IMR-90 (cell line): ENCODE results near the gene RIMBP2. TPM values are rescaled to one million over a fixed set of nuclear protein-coding genes. Genes with fewer than 3 reads are reported as not detected.

Experiments used
- ATAC-seq: fragments of 200-7000 bp; cut with Tn5 transposase; 2 replicates; pipeline ENCODE4 v1.9.1; 2020; ENCODE audit warnings: low read depth, mild to moderate bottlenecking, moderate library complexity
- BruUV-seq: library from RNA; stranded (reverse); fragments of 400-500 nt; replicated peaks from 2 replicates; lab custom pipeline; 2021; lab: Mats Ljungman, UMichigan
- CTCF ChIA-PET: fragments of 300-600 bp; formaldehyde crosslinking; extraction: SDS; loops from one replicate; lab custom pipeline; 2021; ENCODE audit warnings: antibody characterized with exemption; lab: Yijun Ruan, JAX
- POLR2A ChIA-PET: fragments of 300-600 bp; sonication (Branson Sonifier 250); formaldehyde crosslinking; loops from one replicate; lab custom pipeline; 2022; ENCODE audit warnings: antibody characterized with exemption; ENCODE audit not compliant: unreplicated experiment; lab: Charles Lee
- DNase-seq: peaks from one replicate; pipeline ENCODE4 v3.0.0; 2013
- H2AFZ ChIP-seq: replicated peaks from 2 replicates; pipeline ENCODE3; 2013; ENCODE audit warnings: low read length, mild to moderate bottlenecking; ENCODE audit not compliant: poor library complexity
- H2AK5ac ChIP-seq: 2 replicates; pipeline ENCODE4 v1.6.1; 2013; ENCODE audit warnings: low read depth, low read length, inconsistent platforms
- H2AK9ac ChIP-seq: replicated peaks from 2 replicates; pipeline ENCODE3; 2013; ENCODE audit warnings: mild to moderate bottlenecking, low read depth, low read length, moderate library complexity; ENCODE audit not compliant: poor library complexity
- H2BK120ac ChIP-seq: 2 replicates; pipeline ENCODE4 v1.6.1; 2013; ENCODE audit warnings: low read depth, low read length, inconsistent platforms
- H2BK15ac ChIP-seq: 3 replicates; pipeline ENCODE4 v1.6.1; 2013; ENCODE audit warnings: low read depth, low read length, inconsistent platforms
- H2BK20ac ChIP-seq: 2 replicates; pipeline ENCODE4 v1.6.1; 2013; ENCODE audit warnings: low read depth, mild to moderate bottlenecking, inconsistent platforms, low read length, moderate library complexity
- H2BK5ac ChIP-seq: 2 replicates; pipeline ENCODE4 v1.6.1; 2013; ENCODE audit warnings: mild to moderate bottlenecking, low read depth, low read length, inconsistent platforms; ENCODE audit not compliant: poor library complexity, severe bottlenecking
- H3K14ac ChIP-seq: replicated peaks from 2 replicates; pipeline ENCODE4 v1.6.1; 2013; ENCODE audit warnings: low read depth, low read length, inconsistent platforms
- H3K18ac ChIP-seq: 2 replicates; pipeline ENCODE4 v1.6.1; 2013; ENCODE audit warnings: low read depth, low read length, control low read depth
- H3K23ac ChIP-seq: 2 replicates; pipeline ENCODE4 v1.6.1; 2013; ENCODE audit warnings: low read depth, low read length, inconsistent platforms
- H3K27ac ChIP-seq: 2 replicates; pipeline ENCODE4 v1.5.1; 2013; ENCODE audit warnings: mild to moderate bottlenecking, control low read depth, low read length; ENCODE audit not compliant: insufficient read depth
- H3K27me3 ChIP-seq: 2 replicates; pipeline ENCODE4 v1.6.1; 2013; ENCODE audit warnings: low read length; ENCODE audit not compliant: control insufficient read depth, insufficient read depth
- H3K36me3 ChIP-seq: 2 replicates; pipeline ENCODE4 v1.6.1; 2013; ENCODE audit warnings: low read length, mixed read lengths; ENCODE audit not compliant: control insufficient read depth, insufficient read depth
- H3K4ac ChIP-seq: 2 replicates; pipeline ENCODE4 v1.6.1; 2013; ENCODE audit warnings: low read depth, low read length, inconsistent platforms
- H3K4me1 ChIP-seq: 2 replicates; pipeline ENCODE4 v1.6.1; 2013; ENCODE audit warnings: low read length, mixed read lengths; ENCODE audit not compliant: control insufficient read depth, insufficient read depth
- H3K4me2 ChIP-seq: 2 replicates; pipeline ENCODE4 v1.6.1; 2013; ENCODE audit warnings: low read depth, mild to moderate bottlenecking, control low read depth, low read length, moderate library complexity
- H3K4me3 ChIP-seq: 2 replicates; pipeline ENCODE4 v1.5.1; 2013; ENCODE audit warnings: low read depth, mild to moderate bottlenecking, control low read depth, low read length, moderate library complexity; ENCODE audit not compliant: insufficient read depth
- H3K56ac ChIP-seq: 2 replicates; pipeline ENCODE4 v1.6.1; 2013; ENCODE audit warnings: low read length, inconsistent platforms; ENCODE audit not compliant: insufficient read depth; ENCODE audit errors: extremely low read depth
- H3K79me1 ChIP-seq, 2 experiments: 2 replicates each; pipeline ENCODE4 v1.6.1; 2013; ENCODE audit warnings: low read length in 2 of 2, inconsistent platforms in 1 of 2, low read depth in 1 of 2
- H3K9ac ChIP-seq: 2 replicates; pipeline ENCODE4 v1.6.1; 2013; ENCODE audit warnings: low read depth, low read length, control low read depth
- H3K9me1 ChIP-seq: 2 replicates; pipeline ENCODE4 v1.6.1; 2013; ENCODE audit warnings: low read length, inconsistent platforms; ENCODE audit not compliant: insufficient read depth
- H3K9me3 ChIP-seq: 2 replicates; pipeline ENCODE4 v1.6.1; 2013; ENCODE audit warnings: low read length; ENCODE audit not compliant: control insufficient read depth, insufficient read depth
- H4K20me1 ChIP-seq: 2 replicates; pipeline ENCODE4 v1.6.1; 2013; ENCODE audit warnings: low read length, inconsistent platforms; ENCODE audit not compliant: insufficient read depth
- H4K5ac ChIP-seq: 2 replicates; pipeline ENCODE4 v1.6.1; 2013; ENCODE audit warnings: mild to moderate bottlenecking, low read depth, low read length, control low read depth
- H4K8ac ChIP-seq, 2 experiments: 2 replicates each; pipeline ENCODE4 v1.6.1; 2013; ENCODE audit warnings: low read depth in 2 of 2, low read length in 2 of 2, control low read depth in 1 of 2, inconsistent platforms in 1 of 2
- H4K91ac ChIP-seq: 2 replicates; pipeline ENCODE4 v1.6.1; 2013; ENCODE audit warnings: low read depth, low read length, inconsistent platforms; ENCODE audit not compliant: insufficient read depth
- BHLHE40 ChIP-seq: fragments of 150-350 bp; IDR thresholded peaks from 2 replicates; pipeline ENCODE4 v1.6.1; 2016; ENCODE audit warnings: mild to moderate bottlenecking, low read depth, low read length
- CEBPB ChIP-seq: IDR thresholded peaks from 2 replicates; pipeline ENCODE4 v1.6.1; 2012; ENCODE audit warnings: low read depth, low read length, improper control_type of control experiment
- FOS ChIP-seq: fragments of 150-350 bp; IDR thresholded peaks from 2 replicates; pipeline ENCODE4 v1.6.1; 2016; ENCODE audit warnings: low read depth, low read length
- MXI1 ChIP-seq: IDR thresholded peaks from 2 replicates; pipeline ENCODE4 v1.6.1; 2012; ENCODE audit warnings: low read depth, mild to moderate bottlenecking, low read length, moderate library complexity, borderline replicate concordance
- RAD21 ChIP-seq: IDR thresholded peaks from 2 replicates; pipeline ENCODE4 v1.6.1; 2012; ENCODE audit warnings: low read length, improper control_type of control experiment
- RCOR1 ChIP-seq: IDR thresholded peaks from 2 replicates; pipeline ENCODE4 v1.6.1; 2012; ENCODE audit warnings: mild to moderate bottlenecking, low read length, improper control_type of control experiment; ENCODE audit not compliant: insufficient replicate concordance
- RFX5 ChIP-seq: IDR thresholded peaks from 2 replicates; pipeline ENCODE4 v1.8.0; 2012; ENCODE audit warnings: low read depth, mild to moderate bottlenecking, low read length, moderate library complexity
- SMC3 ChIP-seq: fragments of 150-350 bp; IDR thresholded peaks from 2 replicates; pipeline ENCODE4 v1.6.1; 2016; ENCODE audit warnings: low read depth, mild to moderate bottlenecking, antibody characterized with exemption, low read length, moderate library complexity
- WGBS, 2 experiments: methylation state at CpG; one replicate each; pipeline versions ENCODE4 v1.1.5 to v1.1.7; 2013; ENCODE audit warnings: missing lambda C conversion rate in 2 of 2; ENCODE audit not compliant: insufficient read length in 1 of 2; ENCODE audit errors: extremely low coverage in 2 of 2; 5-methylcytosine and 5-hydroxymethylcytosine counted together
- dilution Hi-C: fragments of 300-500 bp; cut with HindIII; formaldehyde crosslinking; loops from one replicate; pipeline ENCODE4 v1.14.3; 2018; ENCODE audit warnings: low sequenced_read_pairs; ENCODE audit not compliant: unreplicated experiment
- in situ Hi-C: fragments of 300-500 bp; cut with MboI; formaldehyde crosslinking; loops from 3 replicates; pipeline ENCODE4 v1.14.3; 2019; ENCODE audit warnings: low sequenced_read_pairs, inconsistent platforms, mixed read lengths
- intact Hi-C: fragments of 100-400 bp; cut with micrococcal nuclease; formaldehyde crosslinking; loops from 2 replicates; pipeline ENCODE4 v1.10.0; 2022
- polyA plus RNA-seq, 3 experiments: library from polyadenylated mRNA; depleted of rRNA; stranded (reverse); fragments of >200 nt; gene quantifications; 2 replicates each; pipeline ENCODE4 v1.2.3, GENCODE V29; 2012; ENCODE audit warnings: low replicate concordance in 1 of 3
- total RNA-seq: library from RNA; depleted of rRNA; stranded (reverse); fragments of >200 nt; gene quantifications from 2 replicates; pipeline ENCODE4 v1.2.3, GENCODE V29; 2012
- TF ChIP-seq, protein P1 (sequence below): fragments of 150-350 bp; IDR thresholded peaks from 2 replicates; pipeline ENCODE4 v1.6.1; 2016; ENCODE audit warnings: low read depth, mild to moderate bottlenecking, low read length, moderate library complexity, borderline replicate concordance

RIMBP2 gene
- total and polyA plus RNA-seq, 2 of the 4 experiments (the other 2 are of a cell fraction), result not detected

DNA sequence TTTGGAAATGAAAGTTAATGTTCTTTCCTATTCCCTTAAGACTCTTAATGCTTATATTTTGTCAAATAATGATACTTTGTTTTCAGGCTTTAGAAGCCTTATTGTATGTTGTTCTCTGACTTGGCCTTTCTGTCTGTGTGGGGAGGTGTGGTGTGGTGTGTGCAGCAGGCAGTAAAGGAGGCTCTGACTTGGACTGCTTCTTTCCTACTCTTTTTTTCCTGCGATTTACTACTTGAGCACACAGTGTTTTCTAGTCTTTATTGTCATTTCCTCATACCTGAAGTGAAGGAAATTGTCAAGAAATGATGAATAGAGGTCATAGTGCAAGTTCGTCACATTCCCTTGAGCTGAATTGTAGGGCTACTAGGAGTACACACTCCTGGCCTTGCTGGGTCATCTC, 351.5 kb downstream of the RIMBP2 start:
- no CpG with 5 or more reads among the region's 2 CpGs for WGBS, 2 experiments
- Histone ChIP-seq H2BK120ac (no peak overlapping the region), H3K23ac (no peak overlapping the region), H2BK5ac (no peak overlapping the region), H2AFZ (no peak overlapping the region), H2BK20ac (no peak overlapping the region), H3K4me2 (no peak overlapping the region), H2AK5ac (no peak overlapping the region), H3K9ac (no peak overlapping the region), H3K27ac (no peak overlapping the region), H3K9me1 (no peaks in the 10 kb centered on the region), H4K20me1 (no peaks in the 10 kb centered on the region), H3K14ac (no peak overlapping the region), H3K4me1 (no peaks in the 10 kb centered on the region), H3K9me3 (peaks cover 15% of the 10 kb centered on the region), H4K91ac (no peak overlapping the region), H4K5ac (no peak overlapping the region), H2BK15ac (no peak overlapping the region), H3K18ac (no peak overlapping the region), H3K4ac (no peak overlapping the region), H3K79me1 (no peaks in the 10 kb centered on the region), H3K4me3 (no peak overlapping the region), H3K27me3 (no peaks in the 10 kb centered on the region), H3K36me3 (no peaks in the 10 kb centered on the region), H3K56ac (no peak overlapping the region), H2AK9ac (no peak overlapping the region), H4K8ac (no peak overlapping the region)
- ChIA-PET CTCF (no interaction called here), POLR2A (no interaction called here)
- in situ Hi-C loops (no loop called here), dilution Hi-C loops (no loop called here), intact Hi-C loops (no loop called here)
- no peak for TF ChIP-seq MXI1
- TF ChIP-seq, protein P1, sequence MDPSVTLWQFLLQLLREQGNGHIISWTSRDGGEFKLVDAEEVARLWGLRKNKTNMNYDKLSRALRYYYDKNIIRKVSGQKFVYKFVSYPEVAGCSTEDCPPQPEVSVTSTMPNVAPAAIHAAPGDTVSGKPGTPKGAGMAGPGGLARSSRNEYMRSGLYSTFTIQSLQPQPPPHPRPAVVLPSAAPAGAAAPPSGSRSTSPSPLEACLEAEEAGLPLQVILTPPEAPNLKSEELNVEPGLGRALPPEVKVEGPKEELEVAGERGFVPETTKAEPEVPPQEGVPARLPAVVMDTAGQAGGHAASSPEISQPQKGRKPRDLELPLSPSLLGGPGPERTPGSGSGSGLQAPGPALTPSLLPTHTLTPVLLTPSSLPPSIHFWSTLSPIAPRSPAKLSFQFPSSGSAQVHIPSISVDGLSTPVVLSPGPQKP, result no peak
- TF ChIP-seq RCOR1, result no peak
- TF ChIP-seq BHLHE40, result no peak
- no peak for TF ChIP-seq FOS
- TF ChIP-seq RAD21, result no peak
- no peak for TF ChIP-seq RFX5
- no peak for TF ChIP-seq CEBPB
- no peak for TF ChIP-seq SMC3
- ATAC-seq (no peak), DNase-seq (no peak)
- no TSS peak for BruUV-seq
